Central memory CD8-positive, alpha-beta T cell (primary cell): ENCODE results near the gene AACS.
"Not testable (repeated sequence)": the region's sequence is repeated elsewhere in the genome, so short reads cannot be mapped to it uniquely, and the experiment has no call there.

Source experiments
- ATAC-seq: fragments of 150-1000 bp; cut with Tn5 transposase; replicated peaks from 2 replicates; pipeline ENCODE4 v1.10.0; 2022; ENCODE audit warnings: mild to moderate bottlenecking, moderate FRiP score, moderate number of reproducible peaks; ENCODE audit not compliant: poor library complexity, severe bottlenecking; ENCODE audit errors: extremely low read depth
- DNase-seq, 2 donors: peaks; one replicate each; pipeline ENCODE4 v3.0.0; 2021; ENCODE audit warnings: low spot score in 2 of 2
- H3K27ac Mint-ChIP-seq: one replicate; pipeline ENCODE4 v1.8.0; 2022; ENCODE audit warnings: low read depth, mild to moderate bottlenecking, moderate library complexity, mixed read lengths
- H3K27me3 Mint-ChIP-seq: one replicate; pipeline ENCODE4 v1.8.0; 2022; ENCODE audit warnings: mixed read lengths
- H3K36me3 Mint-ChIP-seq: one replicate; pipeline ENCODE4 v1.8.0; 2022; ENCODE audit warnings: mild to moderate bottlenecking, moderate library complexity, mixed read lengths; ENCODE audit not compliant: insufficient read depth
- H3K4me1 Mint-ChIP-seq: one replicate; pipeline ENCODE4 v1.8.0; 2022; ENCODE audit warnings: mixed read lengths
- H3K4me3 Mint-ChIP-seq: one replicate; pipeline ENCODE4 v1.8.0; 2022; ENCODE audit warnings: mild to moderate bottlenecking, moderate library complexity, mixed read lengths
- H3K9me3 Mint-ChIP-seq: one replicate; pipeline ENCODE4 v1.8.0; 2022; ENCODE audit warnings: mixed read lengths

Gene AACS

GRCh38 chr12:125032466-125033152 is 32.6 kb upstream of the AACS start:
- ATAC-seq (no peak), DNase-seq (no peak)
- no peaks in the 10 kb centered on the region for H3K4me1 Mint-ChIP-seq
- no peaks in the 10 kb centered on the region for H3K9me3 Mint-ChIP-seq
- H3K27ac Mint-ChIP-seq = no peak overlapping the region
- peaks cover 3% of the 10 kb centered on the region for H3K36me3 Mint-ChIP-seq
- H3K27me3 Mint-ChIP-seq = no peaks in the 10 kb centered on the region
- H3K4me3 Mint-ChIP-seq = no peak overlapping the region

- ATAC-seq = no peak
- no peak overlapping the region for H3K4me3 Mint-ChIP-seq
- DNase-seq = no peak
- H3K27ac Mint-ChIP-seq = no peak overlapping the region
- H3K4me1 Mint-ChIP-seq = no peaks in the 10 kb centered on the region
- no peaks in the 10 kb centered on the region for H3K9me3 Mint-ChIP-seq
- peaks cover 3% of the 10 kb centered on the region for H3K36me3 Mint-ChIP-seq
- H3K27me3 Mint-ChIP-seq = no peaks in the 10 kb centered on the region
Observed at GRCh38 chr12:125033288-125033687, 31.9 kb upstream of the AACS start.

- Mint-ChIP-seq H3K4me3 (no peak overlapping the region), H3K36me3 (no peaks in the 10 kb centered on the region), H3K4me1 (no peaks in the 10 kb centered on the region), H3K9me3 (no peaks in the 10 kb centered on the region), H3K27ac (no peak overlapping the region), H3K27me3 (no peaks in the 10 kb centered on the region)
- ATAC-seq = no peak
- no peak for DNase-seq
Observed at GRCh38 chr12:125038976-125039625, 26.1 kb upstream of the AACS start.

- no peak for DNase-seq
- Mint-ChIP-seq H3K4me1 (peaks cover 9% of the 10 kb centered on the region), H3K27me3 (no peaks in the 10 kb centered on the region), H3K9me3 (no peaks in the 10 kb centered on the region), H3K36me3 (peaks cover 3% of the 10 kb centered on the region), H3K27ac (peak overlapping the region; percentile 38), H3K4me3 (peak overlapping the region; percentile 84)
- no peak for ATAC-seq
Observed at GRCh38 chr12:125049093-125049458, 16.2 kb upstream of the AACS start.

- ATAC-seq (no peak), DNase-seq (no peak)
- no peak overlapping the region for H3K27ac Mint-ChIP-seq
- H3K27me3 Mint-ChIP-seq = peaks cover 6% of the 10 kb centered on the region
- H3K4me1 Mint-ChIP-seq = peaks cover 9% of the 10 kb centered on the region
- peak overlapping the region; percentile 84 for H3K4me3 Mint-ChIP-seq
- peaks cover 3% of the 10 kb centered on the region for H3K36me3 Mint-ChIP-seq
- H3K9me3 Mint-ChIP-seq = no peaks in the 10 kb centered on the region
Observed at GRCh38 chr12:125050446-125050845, 14.8 kb upstream of the AACS start.

- no peak for ATAC-seq
- DNase-seq = no peak
- Mint-ChIP-seq H3K27me3 (peaks cover 10% of the 10 kb centered on the region), H3K9me3 (no peaks in the 10 kb centered on the region), H3K4me1 (peaks cover 9% of the 10 kb centered on the region), H3K27ac (no peak overlapping the region), H3K36me3 (peaks cover 3% of the 10 kb centered on the region), H3K4me3 (no peak overlapping the region)
Observed at GRCh38 chr12:125050868-125051267, 14.4 kb upstream of the AACS start.

GRCh38 chr12:125053821-125054220 is 11.4 kb upstream of the AACS start:
- H3K4me3 Mint-ChIP-seq = no peak overlapping the region
- no peaks in the 10 kb centered on the region for H3K9me3 Mint-ChIP-seq
- ATAC-seq (no peak), DNase-seq (no peak)
- H3K27me3 Mint-ChIP-seq = peaks cover 32% of the 10 kb centered on the region
- peaks cover 3% of the 10 kb centered on the region for H3K36me3 Mint-ChIP-seq
- H3K27ac Mint-ChIP-seq = no peak overlapping the region
- peaks cover 9% of the 10 kb centered on the region for H3K4me1 Mint-ChIP-seq

GRCh38 chr12:125055591-125055990 is 9.6 kb upstream of the AACS start:
- ATAC-seq (no peak), DNase-seq (no peak)
- H3K27me3 Mint-ChIP-seq = peaks cover 36% of the 10 kb centered on the region

GRCh38 chr12:125056306-125056705 is 8.9 kb upstream of the AACS start:
- no peak for DNase-seq
- H3K9me3 Mint-ChIP-seq = no peaks in the 10 kb centered on the region
- H3K4me1 Mint-ChIP-seq = no peaks in the 10 kb centered on the region
- no peaks in the 10 kb centered on the region for H3K36me3 Mint-ChIP-seq
- peaks cover 36% of the 10 kb centered on the region for H3K27me3 Mint-ChIP-seq
- no peak overlapping the region for H3K27ac Mint-ChIP-seq
- ATAC-seq = no peak
- H3K4me3 Mint-ChIP-seq = no peak overlapping the region

More at GRCh38 chr12:125055591-125055990, 9.6 kb upstream of the AACS start:
- no peak overlapping the region for H3K27ac Mint-ChIP-seq
- H3K4me1 Mint-ChIP-seq = no peaks in the 10 kb centered on the region
- H3K36me3 Mint-ChIP-seq = no peaks in the 10 kb centered on the region
- H3K9me3 Mint-ChIP-seq = no peaks in the 10 kb centered on the region
- H3K4me3 Mint-ChIP-seq = no peak overlapping the region

GRCh38 chr12:125057708-125058107 is 7.5 kb upstream of the AACS start:
- no peak overlapping the region for H3K4me3 Mint-ChIP-seq
- no peak for ATAC-seq

GRCh38 chr12:125061229-125061628 is 4.0 kb upstream of the AACS start:
- Mint-ChIP-seq H3K9me3 (no peaks in the 10 kb centered on the region), H3K4me3 (no peak overlapping the region), H3K27ac (no peak overlapping the region), H3K27me3 (peaks cover 24% of the 10 kb centered on the region), H3K36me3 (no peaks in the 10 kb centered on the region), H3K4me1 (peaks cover 12% of the 10 kb centered on the region)
- DNase-seq (no peak), ATAC-seq (no peak)

More at GRCh38 chr12:125057708-125058107, 7.5 kb upstream of the AACS start:
- Mint-ChIP-seq H3K9me3 (no peaks in the 10 kb centered on the region), H3K27ac (no peak overlapping the region), H3K36me3 (no peaks in the 10 kb centered on the region), H3K4me1 (no peaks in the 10 kb centered on the region), H3K27me3 (peaks cover 36% of the 10 kb centered on the region)
- DNase-seq = no peak

GRCh38 chr12:125063522-125063921 is 1.7 kb upstream of the AACS start:
- not testable (repeated sequence) for H3K27me3 Mint-ChIP-seq, H3K9me3 Mint-ChIP-seq

GRCh38 chr12:125064492-125064891 is 743 bp upstream of the AACS start:
- H3K27me3 Mint-ChIP-seq = no peaks in the 10 kb centered on the region
- no peaks in the 10 kb centered on the region for H3K36me3 Mint-ChIP-seq
- no peaks in the 10 kb centered on the region for H3K9me3 Mint-ChIP-seq
- H3K4me3 Mint-ChIP-seq = peak overlapping the region; percentile 68
- peak overlapping the region; percentile 7 for H3K27ac Mint-ChIP-seq
- H3K4me1 Mint-ChIP-seq = peaks cover 22% of the 10 kb centered on the region
- ATAC-seq = no peak
- DNase-seq = no peak

More at GRCh38 chr12:125063522-125063921, 1.7 kb upstream of the AACS start:
- not testable (repeated sequence) for H3K36me3 Mint-ChIP-seq, DNase-seq, H3K27ac Mint-ChIP-seq, ATAC-seq
- Mint-ChIP-seq H3K4me1 (peaks cover 22% of the 10 kb centered on the region), H3K4me3 (peak overlapping the region; percentile 68)
